Activated CD8-positive, alpha-beta memory T cell treated with anti-CD3 and anti-CD28 coated beads for 1 hour (primary cell): ENCODE measurements around the gene NOS1AP.
"Not testable (repeated sequence)": the region's sequence is repeated elsewhere in the genome, so short reads cannot be mapped to it uniquely, and the experiment has no call there.

ENCODE experiments used
- DNase-seq, 2 donors: peaks; one replicate each; pipeline ENCODE4 v3.0.0-alpha.2; 2020; ENCODE audit warnings: low read depth in 1 of 2; ENCODE audit errors: extremely low read depth in 1 of 2

Gene NOS1AP

GRCh38 chr1:162396201-162396906, 326.9 kb downstream of the NOS1AP start:
- DNase-seq, result no peak

- no peak for DNase-seq
Observed at GRCh38 chr1:162397039-162397448, 327.6 kb downstream of the NOS1AP start.

- DNase-seq, result no peak
Observed at GRCh38 chr1:162397943-162398560, 328.6 kb downstream of the NOS1AP start.

GRCh38 chr1:162398999-162399580, 329.6 kb downstream of the NOS1AP start:
- DNase-seq, result no peak

- no peak for DNase-seq
Observed at GRCh38 chr1:162400790-162401355, 331.4 kb downstream of the NOS1AP start.

- DNase-seq, result no peak
Observed at GRCh38 chr1:162404550-162405160, 335.2 kb downstream of the NOS1AP start.

GRCh38 chr1:162405800-162406199, 336.3 kb downstream of the NOS1AP start:
- no peak for DNase-seq

GRCh38 chr1:162406811-162407210, 337.3 kb downstream of the NOS1AP start:
- DNase-seq, result no peak

- no peak for DNase-seq
Observed at GRCh38 chr1:162407539-162407938, 338.0 kb downstream of the NOS1AP start.

- DNase-seq, result no peak
Observed at GRCh38 chr1:162412002-162412401, 342.5 kb downstream of the NOS1AP start, which contains the start of gene SH2D1B. TSS of gene SH2D1B (minus strand) at chr1:162412136. CDS start at chr1:162412016, 120 bp downstream.

GRCh38 chr1:162416215-162416614, 346.7 kb downstream of the NOS1AP start:
- no peak for DNase-seq

- no peak for DNase-seq
Observed at GRCh38 chr1:162416909-162417308, 347.4 kb downstream of the NOS1AP start.

GRCh38 chr1:162417650-162418049, 348.2 kb downstream of the NOS1AP start:
- no peak for DNase-seq

- not testable (repeated sequence) for DNase-seq
Observed at GRCh38 chr1:162418584-162418983, 349.1 kb downstream of the NOS1AP start.

- not testable (repeated sequence) for DNase-seq
Observed at GRCh38 chr1:162419450-162419931, 350.0 kb downstream of the NOS1AP start.
